Astrocyte (in vitro differentiated cells and primary cell): ENCODE data around the gene CADM1. TPM values are rescaled to one million over a fixed set of nuclear protein-coding genes. Genes with fewer than 3 reads are reported as not detected.

ENCODE experiments used
- DNase-seq: peaks from one replicate; pipeline ENCODE4 v3.0.0-alpha.2; 2010; ENCODE audit warnings: low read depth
- FAIRE-seq: peaks from 2 replicates; lab custom pipeline; 2011; peaks lifted over from hg19 to GRCh38; lab: Jason Lieb, UNC
- H2AFZ ChIP-seq: 2 replicates; pipeline ENCODE4 v1.6.0; 2012; ENCODE audit warnings: low read depth, low read length, inconsistent platforms
- H3K27ac ChIP-seq: 2 replicates; pipeline ENCODE4 v1.5.1; 2011; ENCODE audit warnings: low read depth, low read length, inconsistent platforms
- H3K27me3 ChIP-seq: 2 replicates; pipeline ENCODE4 v1.6.0; 2011; ENCODE audit warnings: low read length, inconsistent platforms; ENCODE audit not compliant: insufficient read depth
- H3K36me3 ChIP-seq: 2 replicates; pipeline ENCODE4 v1.5.1; 2011; ENCODE audit warnings: low read length, inconsistent platforms; ENCODE audit not compliant: insufficient read depth
- H3K4me1 ChIP-seq: 2 replicates; pipeline ENCODE4 v1.5.1; 2011; ENCODE audit warnings: low read length, inconsistent platforms; ENCODE audit not compliant: insufficient read depth
- H3K4me2 ChIP-seq: 2 replicates; pipeline ENCODE4 v1.6.0; 2012; ENCODE audit warnings: low read length, inconsistent platforms
- H3K4me3 ChIP-seq: 2 replicates; pipeline ENCODE4 v1.5.1; 2011; ENCODE audit warnings: low read depth, mild to moderate bottlenecking, low read length, inconsistent platforms; ENCODE audit not compliant: insufficient read depth
- H3K79me2 ChIP-seq: 2 replicates; pipeline ENCODE4 v1.6.0; 2012; ENCODE audit warnings: mild to moderate bottlenecking, low read length, inconsistent platforms; ENCODE audit not compliant: insufficient read depth
- H3K9ac ChIP-seq: 2 replicates; pipeline ENCODE4 v1.6.0; 2012; ENCODE audit warnings: mild to moderate bottlenecking, low read length, inconsistent platforms
- H3K9me3 ChIP-seq: 2 replicates; pipeline ENCODE4 v1.5.1; 2012; ENCODE audit warnings: low read depth, mild to moderate bottlenecking, low read length, inconsistent platforms; ENCODE audit not compliant: insufficient read depth
- H4K20me1 ChIP-seq: 2 replicates; pipeline ENCODE4 v1.6.0; 2012; ENCODE audit warnings: low read length, inconsistent platforms; ENCODE audit not compliant: insufficient read depth
- H3K27ac Mint-ChIP-seq: one replicate; pipeline ENCODE4 v1.8.0; 2021; ENCODE audit warnings: mild to moderate bottlenecking, mixed read lengths; ENCODE audit not compliant: unreplicated experiment
- H3K27me3 Mint-ChIP-seq: one replicate; pipeline ENCODE4 v1.8.0; 2021; ENCODE audit warnings: low read depth, mixed read lengths; ENCODE audit not compliant: unreplicated experiment
- H3K36me3 Mint-ChIP-seq: one replicate; pipeline ENCODE4 v1.8.0; 2021; ENCODE audit warnings: low read depth, mixed read lengths; ENCODE audit not compliant: unreplicated experiment
- H3K4me1 Mint-ChIP-seq: one replicate; pipeline ENCODE4 v1.8.0; 2021; ENCODE audit warnings: low read depth, mixed read lengths; ENCODE audit not compliant: unreplicated experiment
- H3K4me3 Mint-ChIP-seq: one replicate; pipeline ENCODE4 v1.8.0; 2021; ENCODE audit warnings: mild to moderate bottlenecking, moderate library complexity, mixed read lengths; ENCODE audit not compliant: unreplicated experiment
- H3K9me3 Mint-ChIP-seq: one replicate; pipeline ENCODE4 v1.8.0; 2021; ENCODE audit warnings: mild to moderate bottlenecking, mixed read lengths; ENCODE audit not compliant: unreplicated experiment
- EZH2 ChIP-seq: IDR thresholded peaks from 2 replicates; pipeline ENCODE4 v1.6.1; 2012; ENCODE audit warnings: mild to moderate bottlenecking, low read length, inconsistent platforms; ENCODE audit not compliant: insufficient read depth
- total RNA-seq: library from RNA; stranded (reverse); gene quantifications from 2 replicates; pipeline ENCODE4 v1.2.1, GENCODE V29; 2021
- TF ChIP-seq, protein P1 (sequence below): IDR thresholded peaks from 2 replicates; pipeline ENCODE4 v1.5.1; 2011; ENCODE audit warnings: low read depth, mild to moderate bottlenecking, inconsistent platforms, low read length, moderate library complexity; ENCODE audit not compliant: insufficient read depth

CADM1 gene
- total RNA-seq, 1 donor from 2014 or later, result 414 TPM

DNA sequence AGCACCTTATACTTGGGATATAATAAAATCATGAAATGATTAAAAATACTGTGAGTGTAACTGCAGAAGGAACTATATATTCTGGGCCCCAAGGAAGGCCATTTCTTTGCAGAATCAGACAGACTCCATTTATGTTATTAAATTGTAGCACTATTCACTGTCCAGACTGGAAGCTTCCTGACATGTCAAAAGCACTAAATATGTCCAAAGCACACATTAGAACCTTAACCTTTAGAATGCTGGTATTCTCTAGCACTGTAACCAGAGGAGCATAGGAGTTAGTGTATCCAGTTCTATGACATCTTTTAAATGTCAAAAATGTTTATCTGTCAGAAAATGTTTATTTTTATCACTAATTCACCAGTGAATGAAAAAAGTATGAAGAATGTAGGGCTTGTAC is 246.9 kb downstream of the CADM1 start:
- H3K36me3 ChIP-seq, result no peaks in the 10 kb centered on the region
- FAIRE-seq (no peak), DNase-seq (no peak)
- H3K79me2 ChIP-seq, result no peaks in the 10 kb centered on the region
- H3K4me3 Mint-ChIP-seq, result no peak overlapping the region
- no peak overlapping the region for H3K4me2 ChIP-seq
- H3K27me3 ChIP-seq, result no peaks in the 10 kb centered on the region
- H3K4me3 ChIP-seq, result no peak overlapping the region
- H3K27me3 Mint-ChIP-seq, result no peaks in the 10 kb centered on the region
- H3K27ac ChIP-seq, result no peak overlapping the region
- H3K9ac ChIP-seq, result no peak overlapping the region
- no peaks in the 10 kb centered on the region for H3K4me1 ChIP-seq
- H3K36me3 Mint-ChIP-seq, result peaks cover 5% of the 10 kb centered on the region
- no peak overlapping the region for H2AFZ ChIP-seq
- H3K9me3 ChIP-seq, result no peaks in the 10 kb centered on the region
- peaks cover 21% of the 10 kb centered on the region for H3K4me1 Mint-ChIP-seq
- no peak overlapping the region for H3K27ac Mint-ChIP-seq
- H4K20me1 ChIP-seq, result peaks cover 11% of the 10 kb centered on the region
- no peaks in the 10 kb centered on the region for H3K9me3 Mint-ChIP-seq
- TF ChIP-seq, protein P1, sequence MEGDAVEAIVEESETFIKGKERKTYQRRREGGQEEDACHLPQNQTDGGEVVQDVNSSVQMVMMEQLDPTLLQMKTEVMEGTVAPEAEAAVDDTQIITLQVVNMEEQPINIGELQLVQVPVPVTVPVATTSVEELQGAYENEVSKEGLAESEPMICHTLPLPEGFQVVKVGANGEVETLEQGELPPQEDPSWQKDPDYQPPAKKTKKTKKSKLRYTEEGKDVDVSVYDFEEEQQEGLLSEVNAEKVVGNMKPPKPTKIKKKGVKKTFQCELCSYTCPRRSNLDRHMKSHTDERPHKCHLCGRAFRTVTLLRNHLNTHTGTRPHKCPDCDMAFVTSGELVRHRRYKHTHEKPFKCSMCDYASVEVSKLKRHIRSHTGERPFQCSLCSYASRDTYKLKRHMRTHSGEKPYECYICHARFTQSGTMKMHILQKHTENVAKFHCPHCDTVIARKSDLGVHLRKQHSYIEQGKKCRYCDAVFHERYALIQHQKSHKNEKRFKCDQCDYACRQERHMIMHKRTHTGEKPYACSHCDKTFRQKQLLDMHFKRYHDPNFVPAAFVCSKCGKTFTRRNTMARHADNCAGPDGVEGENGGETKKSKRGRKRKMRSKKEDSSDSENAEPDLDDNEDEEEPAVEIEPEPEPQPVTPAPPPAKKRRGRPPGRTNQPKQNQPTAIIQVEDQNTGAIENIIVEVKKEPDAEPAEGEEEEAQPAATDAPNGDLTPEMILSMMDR, result no peak
- TF ChIP-seq EZH2, result no peak

DNA sequence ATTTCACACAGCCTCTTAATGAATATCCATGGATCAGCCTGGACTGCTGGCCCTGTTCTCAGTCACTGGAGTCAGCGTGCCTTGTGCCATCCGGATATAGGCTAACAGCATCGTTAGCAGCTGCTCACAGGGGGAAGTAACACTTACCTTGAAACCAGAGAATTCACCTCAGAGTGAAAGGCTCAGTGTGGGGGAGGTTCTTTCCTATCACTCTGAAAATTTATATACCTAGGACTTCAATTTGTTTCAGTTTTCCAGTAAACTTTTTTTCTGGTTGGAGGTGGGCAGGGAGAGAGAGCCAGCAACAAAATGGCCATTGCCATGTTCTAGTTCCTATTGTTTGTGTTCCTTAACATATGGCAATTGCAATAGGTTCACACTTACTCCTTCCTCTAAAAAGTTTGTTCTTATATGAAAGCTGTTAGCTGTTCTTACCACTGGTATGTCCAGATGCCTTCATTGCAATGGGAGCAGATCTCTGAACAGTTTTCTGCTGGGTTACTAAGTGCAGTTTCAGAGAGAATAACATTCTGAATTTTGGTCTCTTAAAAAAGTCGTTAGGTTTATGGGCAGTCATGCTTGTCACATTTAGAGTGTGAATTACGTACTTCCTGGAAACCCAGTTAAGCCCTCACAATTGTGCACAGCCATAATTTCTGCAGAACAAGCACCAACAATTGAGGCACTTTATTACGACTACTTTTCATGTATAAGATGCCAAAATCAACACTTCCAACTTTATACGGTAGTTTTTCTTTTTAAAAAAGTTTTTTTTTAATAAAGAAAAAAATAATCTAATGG is 247.6 kb downstream of the CADM1 start:
- H3K4me1 ChIP-seq, result no peaks in the 10 kb centered on the region
- FAIRE-seq (no peak), DNase-seq (no peak)
- no peak overlapping the region for H3K4me3 ChIP-seq
- H3K9me3 Mint-ChIP-seq, result no peaks in the 10 kb centered on the region
- H3K36me3 ChIP-seq, result no peaks in the 10 kb centered on the region
- no peak overlapping the region for H3K4me3 Mint-ChIP-seq
- no peak overlapping the region for H3K27ac ChIP-seq
- no peak overlapping the region for H2AFZ ChIP-seq
- H3K9me3 ChIP-seq, result no peaks in the 10 kb centered on the region
- no peak overlapping the region for H3K4me2 ChIP-seq
- peaks cover 11% of the 10 kb centered on the region for H4K20me1 ChIP-seq
- no peaks in the 10 kb centered on the region for H3K27me3 Mint-ChIP-seq
- no peaks in the 10 kb centered on the region for H3K27me3 ChIP-seq
- H3K9ac ChIP-seq, result no peak overlapping the region
- no peaks in the 10 kb centered on the region for H3K79me2 ChIP-seq
- TF ChIP-seq, protein P1, result no peak
- no peak for TF ChIP-seq EZH2
- H3K4me1 Mint-ChIP-seq, result peaks cover 21% of the 10 kb centered on the region
- no peak overlapping the region for H3K27ac Mint-ChIP-seq
- peaks cover 5% of the 10 kb centered on the region for H3K36me3 Mint-ChIP-seq
